GM23248 (cell line): Measurements from ENCODE around the gene HDAC9. TPM values are rescaled to one million over a fixed set of nuclear protein-coding genes. Genes with fewer than 3 reads are reported as not detected.

Source experiments
- DNase-seq: peaks from one replicate; pipeline ENCODE4 v3.0.0-alpha.2; 2015
- H2AFZ ChIP-seq: fragments of 200-600 bp; sonication (generic); 2 replicates; pipeline ENCODE4 v1.6.1; 2016; ENCODE audit warnings: antibody characterized with exemption
- H3F3A ChIP-seq: fragments of 200-600 bp; sonication (generic); 2 replicates; pipeline ENCODE4 v1.6.1; 2016; ENCODE audit warnings: mild to moderate bottlenecking, antibody characterized with exemption, mixed run types; ENCODE audit not compliant: insufficient read depth
- H3K27ac ChIP-seq: fragments of 200-600 bp; sonication (generic); 2 replicates; pipeline ENCODE4 v1.5.1; 2016; ENCODE audit warnings: mild to moderate bottlenecking
- H3K27me3 ChIP-seq: fragments of 200-600 bp; sonication (generic); replicated peaks from 2 replicates; pipeline ENCODE4 v1.6.1; 2016; ENCODE audit warnings: mild to moderate bottlenecking; ENCODE audit not compliant: insufficient read depth
- H3K36me3 ChIP-seq: fragments of 200-600 bp; sonication (generic); 2 replicates; pipeline ENCODE4 v1.6.1; 2016; ENCODE audit warnings: low read depth, mild to moderate bottlenecking
- H3K4me1 ChIP-seq: fragments of 200-600 bp; sonication (generic); 2 replicates; pipeline ENCODE4 v1.6.1; 2016; ENCODE audit warnings: mild to moderate bottlenecking; ENCODE audit not compliant: insufficient read depth
- H3K4me2 ChIP-seq: fragments of 200-600 bp; sonication (generic); one replicate; pipeline ENCODE4 v1.6.1; 2016; ENCODE audit warnings: mild to moderate bottlenecking; ENCODE audit not compliant: unreplicated experiment
- H3K4me3 ChIP-seq: fragments of 200-600 bp; sonication (generic); 2 replicates; pipeline ENCODE4 v1.5.1; 2016; ENCODE audit warnings: mild to moderate bottlenecking
- H3K79me2 ChIP-seq: fragments of 200-600 bp; sonication (generic); 2 replicates; pipeline ENCODE4 v1.6.1; 2016; ENCODE audit warnings: mild to moderate bottlenecking; ENCODE audit not compliant: insufficient read depth
- H3K9ac ChIP-seq: fragments of 200-600 bp; sonication (generic); 2 replicates; pipeline ENCODE4 v1.6.1; 2016; ENCODE audit warnings: mild to moderate bottlenecking
- H3K9me2 ChIP-seq: fragments of 200-600 bp; sonication (generic); 2 replicates; pipeline ENCODE4 v1.6.1; 2016; ENCODE audit warnings: mixed run types, mild to moderate bottlenecking, moderate library complexity; ENCODE audit not compliant: insufficient read depth
- H3K9me3 ChIP-seq: fragments of 200-600 bp; sonication (generic); one replicate; pipeline ENCODE4 v1.6.1; 2017; ENCODE audit warnings: low read depth
- H4K20me1 ChIP-seq: fragments of 200-600 bp; sonication (generic); 2 replicates; pipeline ENCODE4 v1.6.0; 2016; ENCODE audit not compliant: insufficient read depth
- EZH2 ChIP-seq: fragments of 200-600 bp; sonication (generic); IDR thresholded peaks from 2 replicates; pipeline ENCODE4 v1.6.1; 2018; ENCODE audit warnings: antibody characterized with exemption, mild to moderate bottlenecking; ENCODE audit not compliant: insufficient read depth, poor library complexity, severe bottlenecking
- EZH2phosphoT487 ChIP-seq: fragments of 200-600 bp; sonication (generic); IDR thresholded peaks from 2 replicates; pipeline ENCODE4 v1.6.1; 2018; ENCODE audit warnings: antibody characterized with exemption, moderate library complexity, mild to moderate bottlenecking, low read depth; ENCODE audit not compliant: insufficient read depth
- WGBS, 2 experiments: methylation state at CpG; one replicate each; pipeline ENCODE4 v1.1.6; 2015 to 2017; ENCODE audit warnings: low lambda C conversion rate in 2 of 2, low coverage in 1 of 2; ENCODE audit errors: missing lambda C conversion rate in 2 of 2; 5-methylcytosine and 5-hydroxymethylcytosine counted together
- in situ Hi-C: fragments of 300-500 bp; cut with MboI; formaldehyde crosslinking; loops from 2 replicates; pipeline ENCODE4 v1.15.0; 2020
- polyA plus RNA-seq: library from polyadenylated mRNA; unstranded; fragments of >200 nt; fragmentation: Nextera tagmentation; extraction: Ambion mirVana; gene quantifications from 2 replicates; pipeline ENCODE4 v1.2.1, GENCODE V29; 2016
- total RNA-seq: library from RNA; depleted of rRNA; stranded (reverse); fragments of >200 nt; shearing (Covaris generic); gene quantifications from 2 replicates; pipeline ENCODE4 v1.2.3, GENCODE V29; 2014

HDAC9 gene
- total and polyA plus RNA-seq, 2 experiments from 2014 or later = 1.6 to 2.1 TPM

DNA sequence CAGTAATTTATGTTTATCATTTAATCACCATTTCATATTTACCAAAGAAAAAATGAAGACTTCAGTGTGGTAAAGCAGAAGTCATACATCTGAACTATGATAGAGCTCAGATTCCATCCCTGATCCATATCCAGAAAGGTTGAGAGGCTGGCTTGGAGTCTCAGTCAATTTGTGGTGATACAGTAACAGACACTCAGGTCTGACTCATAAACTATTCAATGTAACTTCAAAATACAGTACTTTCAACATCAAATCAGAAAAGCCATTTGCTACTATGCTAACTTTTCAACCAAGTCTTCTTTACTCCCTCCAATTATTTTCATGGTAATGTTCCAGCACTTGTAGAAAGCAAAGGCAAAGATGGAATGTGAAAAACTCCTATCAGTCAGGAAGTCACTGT, 190.4 kb downstream of the HDAC9 start:
- in situ Hi-C loops = loop anchor here (10.0 kb wide), 1 partner anchor 759 kb away; no protein-coding TSS in a partner anchor
- peaks cover 10% of the 10 kb centered on the region for H3K4me1 ChIP-seq
- H3K9ac ChIP-seq = no peak overlapping the region
- 0 out of 2 replicates have a peak, but pooled peaks cover 4% of the 10 kb centered on the region for H3F3A ChIP-seq
- no peaks in the 10 kb centered on the region for H3K9me2 ChIP-seq
- no peaks in the 10 kb centered on the region for H4K20me1 ChIP-seq
- peak overlapping the region; percentile 8 for H3K4me2 ChIP-seq
- no peaks in the 10 kb centered on the region for H3K9me3 ChIP-seq
- H3K4me3 ChIP-seq = no peak overlapping the region
- DNase-seq = peak; percentile 62
- no peaks in the 10 kb centered on the region for H3K27me3 ChIP-seq
- H3K36me3 ChIP-seq = no peaks in the 10 kb centered on the region
- H3K79me2 ChIP-seq = no peaks in the 10 kb centered on the region
- no peak for TF ChIP-seq EZH2
- TF ChIP-seq EZH2phosphoT487 = no peak
- H2AFZ ChIP-seq = no peak overlapping the region
- H3K27ac ChIP-seq = no peak overlapping the region

DNA sequence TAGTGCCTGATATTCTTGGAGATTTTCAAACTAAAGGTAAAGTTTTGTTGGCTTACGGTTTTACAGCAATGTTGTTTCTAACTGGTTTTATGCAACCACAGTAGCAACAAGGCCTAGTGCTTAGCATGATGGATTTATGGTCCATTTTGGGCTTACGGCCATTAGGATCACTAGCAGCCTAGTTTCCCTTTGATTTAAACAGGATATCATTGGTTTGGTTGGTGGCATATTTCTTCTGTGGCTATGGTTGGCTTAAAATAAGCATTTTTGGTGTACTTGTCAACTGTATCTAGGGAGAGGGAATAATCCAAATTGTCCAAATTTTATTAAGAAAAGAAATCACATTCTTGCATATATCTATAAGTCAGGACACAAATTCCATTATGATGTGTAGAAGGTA, 194.0 kb downstream of the HDAC9 start:
- in situ Hi-C loops = loop anchor here (10.0 kb wide), 1 partner anchor 755 kb away; no protein-coding TSS in a partner anchor
- 97 to 98% methylated on average over 2 of the region's 2 CpGs for WGBS, 2 experiments
- H3K4me3 ChIP-seq = no peak overlapping the region
- no peak overlapping the region for H2AFZ ChIP-seq
- H3K36me3 ChIP-seq = no peaks in the 10 kb centered on the region
- H3K27me3 ChIP-seq = no peaks in the 10 kb centered on the region
- H4K20me1 ChIP-seq = no peaks in the 10 kb centered on the region
- H3K9me2 ChIP-seq = no peaks in the 10 kb centered on the region
- no peaks in the 10 kb centered on the region for H3K79me2 ChIP-seq
- no peak for DNase-seq
- 0 out of 2 replicates have a peak, but pooled peaks cover 4% of the 10 kb centered on the region for H3F3A ChIP-seq
- H3K9me3 ChIP-seq = no peaks in the 10 kb centered on the region
- no peak overlapping the region for H3K27ac ChIP-seq
- H3K9ac ChIP-seq = no peak overlapping the region
- H3K4me1 ChIP-seq = peaks cover 17% of the 10 kb centered on the region
- no peak overlapping the region for H3K4me2 ChIP-seq
- TF ChIP-seq EZH2 = no peak
- TF ChIP-seq EZH2phosphoT487 = no peak

DNA sequence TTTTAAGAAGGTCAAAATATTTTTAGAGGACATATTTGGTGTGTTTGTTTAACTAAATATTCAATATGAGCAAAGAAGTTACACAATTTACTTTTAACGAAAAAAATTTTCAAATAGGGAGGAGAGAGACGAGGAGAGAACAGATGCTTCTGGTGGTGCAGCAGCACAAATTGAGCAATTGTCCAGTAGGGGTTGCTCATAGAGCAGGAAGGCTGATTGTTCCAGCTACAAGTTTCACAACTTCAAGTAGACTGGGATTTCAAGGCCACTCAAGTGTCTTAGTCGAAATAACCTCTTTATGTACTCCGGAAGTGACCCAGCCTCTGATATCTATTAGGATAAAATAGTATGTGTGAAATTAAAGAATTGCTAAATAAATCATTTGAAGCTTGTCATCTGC, 197.9 kb downstream of the HDAC9 start:
- H2AFZ ChIP-seq = peak overlapping the region; percentile 59
- no peaks in the 10 kb centered on the region for H3K9me2 ChIP-seq
- WGBS, 2 experiments = 1 to 5% methylated on average over 4 of the region's 4 CpGs
- H3F3A ChIP-seq = no peaks in the 10 kb centered on the region
- no peak overlapping the region for H3K27ac ChIP-seq
- H3K27me3 ChIP-seq = no peaks in the 10 kb centered on the region
- H3K4me1 ChIP-seq = peaks cover 7% of the 10 kb centered on the region
- H3K36me3 ChIP-seq = no peaks in the 10 kb centered on the region
- DNase-seq = peak; percentile 92
- H3K79me2 ChIP-seq = no peaks in the 10 kb centered on the region
- H3K4me2 ChIP-seq = peak overlapping the region; percentile 53
- no peaks in the 10 kb centered on the region for H3K9me3 ChIP-seq
- H4K20me1 ChIP-seq = no peaks in the 10 kb centered on the region
- no peak for TF ChIP-seq EZH2
- TF ChIP-seq EZH2phosphoT487 = no peak
- in situ Hi-C loops = loop anchor here (10.0 kb wide), 1 partner anchor 421 kb away; the partner anchor contains the start of gene TWIST1
- H3K9ac ChIP-seq = no peak overlapping the region
- no peak overlapping the region for H3K4me3 ChIP-seq

DNA sequence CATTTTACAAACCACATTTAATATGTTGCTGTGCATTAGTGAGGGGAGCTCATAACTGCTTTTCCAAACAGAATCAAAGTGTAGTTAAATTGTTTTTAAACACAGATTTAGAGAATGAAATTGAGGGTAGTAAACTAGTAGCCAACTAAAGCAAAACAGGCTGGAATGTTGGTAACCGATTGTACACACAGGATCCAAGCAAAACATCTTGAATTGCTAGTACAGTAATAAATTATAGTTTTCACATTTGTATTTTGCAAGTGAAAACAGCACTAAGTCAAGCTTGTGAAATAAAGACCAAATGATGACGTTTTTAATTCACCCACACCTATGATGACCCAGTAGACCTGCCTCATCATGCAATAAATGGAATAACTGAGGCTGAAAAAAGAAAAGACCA, 198.3 kb downstream of the HDAC9 start:
- Histone ChIP-seq H3K9me2 (no peaks in the 10 kb centered on the region), H2AFZ (no peak overlapping the region; the same call in 1 of the 2 replicates), H4K20me1 (no peaks in the 10 kb centered on the region), H3K79me2 (no peaks in the 10 kb centered on the region), H3K9me3 (no peaks in the 10 kb centered on the region), H3K27me3 (no peaks in the 10 kb centered on the region), H3K4me2 (no peak overlapping the region), H3F3A (no peaks in the 10 kb centered on the region), H3K4me1 (peaks cover 7% of the 10 kb centered on the region), H3K4me3 (no peak overlapping the region), H3K36me3 (no peaks in the 10 kb centered on the region), H3K9ac (no peak overlapping the region), H3K27ac (no peak overlapping the region)
- peak; percentile 6 for DNase-seq
- in situ Hi-C loops = loop anchor here (10.0 kb wide), 1 partner anchor 421 kb away; the partner anchor contains the start of gene TWIST1
- WGBS, 2 experiments = 19% methylated on average over 2 of the region's 2 CpGs
- no peak for TF ChIP-seq EZH2phosphoT487

DNA sequence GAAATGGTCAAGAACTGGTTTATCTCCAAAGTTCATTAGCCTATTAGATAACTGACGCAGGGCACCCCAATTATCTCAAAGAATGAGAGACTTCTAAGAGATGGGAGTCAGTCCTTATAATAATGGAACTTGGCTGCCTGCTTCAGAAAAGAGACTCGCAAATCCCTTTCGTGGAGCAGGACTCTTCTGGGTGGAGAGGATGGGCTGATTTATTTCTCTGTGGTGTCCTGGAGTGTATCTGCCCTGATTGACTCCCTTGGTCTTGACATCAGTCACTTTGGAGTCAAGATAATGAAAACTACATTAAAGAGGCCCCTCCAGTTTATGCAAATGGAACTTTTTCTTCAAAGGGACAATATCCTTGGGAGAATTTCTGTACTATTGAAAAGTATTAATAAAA, 198.9 kb downstream of the HDAC9 start:
- Histone ChIP-seq H2AFZ (no peak overlapping the region), H3K79me2 (no peaks in the 10 kb centered on the region), H3K4me3 (no peak overlapping the region), H4K20me1 (no peaks in the 10 kb centered on the region), H3K9me3 (no peaks in the 10 kb centered on the region), H3K4me1 (peaks cover 7% of the 10 kb centered on the region), H3K27ac (no peak overlapping the region), H3K9ac (no peak overlapping the region), H3F3A (no peaks in the 10 kb centered on the region), H3K9me2 (no peaks in the 10 kb centered on the region), H3K36me3 (no peaks in the 10 kb centered on the region), H3K4me2 (no peak overlapping the region), H3K27me3 (no peaks in the 10 kb centered on the region)
- 92 to 93% methylated on average over 3 of the region's 3 CpGs for WGBS, 2 experiments
- TF ChIP-seq EZH2 = no peak
- TF ChIP-seq EZH2phosphoT487 = no peak
- in situ Hi-C loops = loop anchor here (10.0 kb wide), 1 partner anchor 420 kb away; the partner anchor contains the start of gene TWIST1
- no peak for DNase-seq
